OCI-LY1 (cell line): ENCODE results near the gene GLDC.

Source experiments
- H2AFZ ChIP-seq: fragments of 200-600 bp; sonication (generic), shearing (Covaris generic); 2 replicates; pipeline ENCODE4 v1.6.0; 2014; ENCODE audit warnings: antibody characterized with exemption, mild to moderate bottlenecking, low read length
- H3F3A ChIP-seq: fragments of 200-600 bp; sonication (generic), shearing (Covaris generic); 2 replicates; pipeline ENCODE4 v1.6.0; 2014; ENCODE audit warnings: mild to moderate bottlenecking, antibody characterized with exemption, low read length, moderate library complexity; ENCODE audit not compliant: insufficient read depth
- H3K27ac ChIP-seq: fragments of 200-600 bp; sonication (generic); 2 replicates; pipeline ENCODE4 v1.5.1; 2014; ENCODE audit warnings: low read length, mixed run types, mild to moderate bottlenecking, low read depth; ENCODE audit not compliant: poor library complexity, severe bottlenecking
- H3K27me3 ChIP-seq: fragments of 200-600 bp; sonication (generic); 2 replicates; pipeline ENCODE4 v1.6.0; 2014; ENCODE audit warnings: antibody characterized with exemption, mild to moderate bottlenecking, low read length, moderate library complexity; ENCODE audit not compliant: insufficient read depth
- H3K36me3 ChIP-seq: fragments of 200-600 bp; sonication (generic); 2 replicates; pipeline ENCODE4 v1.6.1; 2014; ENCODE audit warnings: mild to moderate bottlenecking, antibody characterized with exemption, low read length, moderate library complexity, mixed read lengths; ENCODE audit not compliant: insufficient read depth
- H3K4me1 ChIP-seq: fragments of 200-600 bp; sonication (generic); 2 replicates; pipeline ENCODE4 v1.5.1; 2014; ENCODE audit warnings: mild to moderate bottlenecking, low read length, moderate library complexity; ENCODE audit not compliant: insufficient read depth, severe bottlenecking
- H3K4me2 ChIP-seq: fragments of 200-600 bp; sonication (generic), shearing (Covaris generic); 2 replicates; pipeline ENCODE4 v1.6.1; 2014; ENCODE audit warnings: low read length
- H3K4me3 ChIP-seq: fragments of 200-600 bp; sonication (generic); 2 replicates; pipeline ENCODE4 v1.5.1; 2014; ENCODE audit warnings: low read length, low read depth, mild to moderate bottlenecking, mixed read lengths; ENCODE audit not compliant: poor library complexity, severe bottlenecking
- H3K79me2 ChIP-seq: fragments of 200-600 bp; shearing (Covaris generic); 2 replicates; pipeline ENCODE4 v1.6.1; 2016; ENCODE audit warnings: mixed run types, low read length, mixed read lengths; ENCODE audit not compliant: insufficient read depth
- H3K9ac ChIP-seq: fragments of 200-600 bp; sonication (generic), shearing (Covaris generic); 2 replicates; pipeline ENCODE4 v1.6.1; 2014; ENCODE audit warnings: mild to moderate bottlenecking, low read length, mixed read lengths
- H3K9me2 ChIP-seq: fragments of 200-600 bp; sonication (generic), shearing (Covaris generic); 2 replicates; pipeline ENCODE4 v1.6.1; 2014; ENCODE audit warnings: low read depth, mild to moderate bottlenecking, low read length, mixed read lengths
- H3K9me3 ChIP-seq: fragments of 200-600 bp; shearing (Covaris generic); 2 replicates; pipeline ENCODE4 v1.6.1; 2014; ENCODE audit warnings: low read length, mixed read lengths
- H4K20me1 ChIP-seq: fragments of 200-600 bp; sonication (generic), shearing (Covaris generic); 2 replicates; pipeline ENCODE4 v1.6.0; 2016; ENCODE audit warnings: mild to moderate bottlenecking, low read length; ENCODE audit not compliant: insufficient read depth
- CTCF ChIP-seq: fragments of 200-600 bp; sonication (generic), shearing (Covaris generic); IDR thresholded peaks from 2 replicates; pipeline ENCODE4 v1.5.1; 2017; ENCODE audit warnings: mild to moderate bottlenecking, antibody characterized with exemption, low read length, moderate library complexity, mixed read lengths
- EZH2 ChIP-seq: fragments of 200-600 bp; sonication (generic), shearing (Covaris generic); IDR thresholded peaks from 2 replicates; pipeline ENCODE4 v1.8.0; 2017; ENCODE audit warnings: borderline replicate concordance, mixed run types, mild to moderate bottlenecking, antibody characterized with exemption, low read length, moderate library complexity, mixed read lengths

GLDC gene

DNA sequence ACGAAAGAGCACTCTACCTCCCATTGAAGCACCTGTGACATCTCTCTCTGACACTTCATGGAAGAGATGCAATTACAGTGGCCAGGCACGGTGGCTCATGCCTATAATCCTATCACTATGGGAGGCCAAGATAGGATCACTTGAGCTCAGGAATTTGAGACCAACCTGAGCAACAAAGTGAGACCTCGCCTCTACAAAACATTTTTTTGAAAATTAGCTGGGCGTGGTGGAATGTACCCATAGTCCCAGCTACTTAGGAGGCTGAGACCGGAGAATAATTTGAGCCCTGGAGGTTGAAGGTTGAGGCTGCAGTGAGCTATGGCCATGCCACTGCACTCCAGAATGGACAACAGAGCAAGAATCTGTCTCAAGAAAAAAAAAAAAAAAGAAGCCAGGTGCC is 45.5 kb downstream of the GLDC start:
- no peak overlapping the region for H3K4me2 ChIP-seq
- H3K79me2 ChIP-seq, result no peaks in the 10 kb centered on the region
- H3K27ac ChIP-seq, result no peak overlapping the region
- H4K20me1 ChIP-seq, result no peaks in the 10 kb centered on the region
- H3K27me3 ChIP-seq, result no peaks in the 10 kb centered on the region
- no peak for TF ChIP-seq CTCF
- TF ChIP-seq EZH2, result no peak
- H3K4me3 ChIP-seq, result no peak overlapping the region
- no peaks in the 10 kb centered on the region for H3K9me3 ChIP-seq
- no peak overlapping the region for H2AFZ ChIP-seq
- no peak overlapping the region for H3K9ac ChIP-seq
- H3F3A ChIP-seq, result no peaks in the 10 kb centered on the region
- H3K4me1 ChIP-seq, result no peaks in the 10 kb centered on the region
- H3K9me2 ChIP-seq, result no peaks in the 10 kb centered on the region
- H3K36me3 ChIP-seq, result no peaks in the 10 kb centered on the region

DNA sequence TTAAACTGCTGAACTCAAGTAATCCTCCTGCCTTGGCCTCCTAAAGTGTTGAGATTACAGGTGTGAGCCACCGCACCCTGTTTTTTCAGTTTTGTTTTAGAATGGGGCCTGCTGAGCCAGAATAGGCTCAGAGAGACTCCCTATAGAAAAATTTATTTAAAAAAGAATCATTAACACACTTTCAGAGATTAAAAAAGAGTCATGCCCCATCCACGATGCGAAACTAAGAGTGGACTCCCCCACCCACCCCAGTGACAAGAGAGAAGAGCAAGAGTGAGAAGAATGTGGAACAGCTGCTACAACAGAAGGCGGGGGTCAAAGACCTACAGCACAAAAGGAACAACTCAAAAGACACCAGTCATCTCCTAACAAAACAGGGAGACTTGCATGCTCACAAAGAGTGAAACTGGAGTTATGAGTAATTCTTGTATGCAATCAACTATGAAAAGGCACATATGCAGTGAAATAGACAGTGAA is 47.2 kb downstream of the GLDC start:
- H3K27me3 ChIP-seq, result no peaks in the 10 kb centered on the region
- no peaks in the 10 kb centered on the region for H3F3A ChIP-seq
- no peaks in the 10 kb centered on the region for H3K9me2 ChIP-seq
- H2AFZ ChIP-seq, result no peak overlapping the region
- no peaks in the 10 kb centered on the region for H3K4me1 ChIP-seq
- H4K20me1 ChIP-seq, result no peaks in the 10 kb centered on the region
- H3K9me3 ChIP-seq, result no peaks in the 10 kb centered on the region
- no peak overlapping the region for H3K4me3 ChIP-seq
- H3K9ac ChIP-seq, result no peak overlapping the region
- no peak overlapping the region for H3K27ac ChIP-seq
- no peak overlapping the region for H3K4me2 ChIP-seq
- H3K36me3 ChIP-seq, result no peaks in the 10 kb centered on the region
- TF ChIP-seq CTCF, result no peak
- TF ChIP-seq EZH2, result no peak
- no peaks in the 10 kb centered on the region for H3K79me2 ChIP-seq

DNA sequence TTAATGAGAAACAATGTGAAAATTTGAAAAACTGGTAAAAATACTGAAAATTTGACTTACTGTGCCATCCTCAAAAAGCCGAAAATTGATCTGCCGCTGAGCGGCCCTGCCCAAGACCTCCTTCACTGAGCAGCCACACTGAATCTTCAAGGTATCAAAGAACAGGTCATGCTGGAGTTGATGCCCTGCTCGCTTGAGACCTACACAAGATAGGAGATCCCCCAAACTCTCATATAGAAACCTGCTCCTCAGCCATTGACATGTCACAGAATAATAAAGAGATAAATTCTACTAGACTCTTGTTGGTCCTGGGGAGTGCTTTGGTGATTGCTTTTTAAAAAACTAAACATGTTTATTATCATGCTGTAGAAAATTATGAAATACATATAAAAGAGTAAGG is 52.7 kb downstream of the GLDC start:
- H3K79me2 ChIP-seq, result no peaks in the 10 kb centered on the region
- no peaks in the 10 kb centered on the region for H3K9me2 ChIP-seq
- no peaks in the 10 kb centered on the region for H3K4me1 ChIP-seq
- no peaks in the 10 kb centered on the region for H3K27me3 ChIP-seq
- H3K4me3 ChIP-seq, result no peak overlapping the region
- no peaks in the 10 kb centered on the region for H4K20me1 ChIP-seq
- TF ChIP-seq CTCF (no peak), EZH2 (no peak)
- H2AFZ ChIP-seq, result no peak overlapping the region
- no peaks in the 10 kb centered on the region for H3F3A ChIP-seq
- H3K27ac ChIP-seq, result no peak overlapping the region
- H3K9ac ChIP-seq, result no peak overlapping the region
- no peak overlapping the region for H3K4me2 ChIP-seq
- no peaks in the 10 kb centered on the region for H3K9me3 ChIP-seq
- no peaks in the 10 kb centered on the region for H3K36me3 ChIP-seq
